Omental fat pad (tissue), 4 donors: ENCODE measurements around the gene HSD17B8. TPM values are rescaled to one million over a fixed set of nuclear protein-coding genes. Genes with fewer than 3 reads are reported as not detected.
A peak's percentile ranks its signal among the peaks of the same experiment; 100 is the strongest.

Experiments used
- ATAC-seq: fragments of 150-250 bp; one replicate; pipeline ENCODE4 v1.9.1; 2016; ENCODE audit warnings: mild to moderate bottlenecking, moderate library complexity; ENCODE audit not compliant: low FRiP score
- DNase-seq: peaks from one replicate; pipeline ENCODE4 v3.0.0-alpha.2; 2019; ENCODE audit warnings: low spot score
- CTCF ChIP-seq, 3 donors: fragments of 450-650 bp; IDR thresholded peaks; one replicate each; pipeline ENCODE4 v1.5.1; 2016 to 2017; ENCODE audit warnings: antibody characterized with exemption in 3 of 3, mild to moderate bottlenecking in 3 of 3, moderate library complexity in 2 of 3
- total RNA-seq, 4 donors: library from RNA; depleted of rRNA; stranded (reverse); fragments of >200 nt; gene quantifications; one replicate each; pipeline ENCODE4 v1.1.0, GENCODE V29; 2016

Gene HSD17B8
- total RNA-seq, 4 donors from 2014 or later = 6.9 to 13.6 (median 11.0) TPM

GRCh38 chr6:33248643-33248931, 44.1 kb downstream of the HSD17B8 start:
- peak; percentile 5 for ATAC-seq
- no peak for TF ChIP-seq CTCF (IDR thresholded peaks at IDR 0.05)

GRCh38 chr6:33248932-33249731, 44.7 kb downstream of the HSD17B8 start:
- peak; percentile 96 for ATAC-seq
- TF ChIP-seq CTCF (IDR thresholded peaks at IDR 0.05) = peak in 1 of 3 donors; percentile 14
- peak; percentile 91 for DNase-seq

More at GRCh38 chr6:33248643-33248931, 44.1 kb downstream of the HSD17B8 start:
- no peak for DNase-seq

- TF ChIP-seq CTCF (IDR thresholded peaks at IDR 0.05) = no peak
- no peak for DNase-seq
- no peak for ATAC-seq
Measured at GRCh38 chr6:33249732-33250630, 45.5 kb downstream of the HSD17B8 start.

- TF ChIP-seq CTCF (IDR thresholded peaks at IDR 0.05) = no peak
- DNase-seq (no peak), ATAC-seq (no peak)
Measured at GRCh38 chr6:33250731-33251130, 46.3 kb downstream of the HSD17B8 start.

GRCh38 chr6:33251395-33252012, 47.0 kb downstream of the HSD17B8 start:
- DNase-seq (no peak), ATAC-seq (no peak)
- TF ChIP-seq CTCF (IDR thresholded peaks at IDR 0.05) = no peak

- no peak for TF ChIP-seq CTCF (IDR thresholded peaks at IDR 0.05)
- ATAC-seq (no peak), DNase-seq (no peak)
Measured at GRCh38 chr6:33252759-33253158, 48.3 kb downstream of the HSD17B8 start.
